A549 (cell line): Measurements from ENCODE around the gene DHX15.

ENCODE experiments used
- MAFK ChIP-seq: fragments of 450-650 bp; IDR thresholded peaks from 2 replicates; pipeline ENCODE4 v1.6.1; 2014; ENCODE audit not compliant: partially characterized antibody
- NFE2L2 ChIP-seq: fragments of 150-350 bp; conservative IDR thresholded peaks from 2 replicates; pipeline ENCODE4 v1.6.1; 2014; ENCODE audit warnings: low read length
- TF ChIP-seq, protein P1 (sequence below): fragments of >200 bp; sonication (Bioruptor Twin); formaldehyde crosslinking; IDR thresholded peaks from 3 replicates; pipeline ENCODE4 v1.5.1; 2016

DNA sequence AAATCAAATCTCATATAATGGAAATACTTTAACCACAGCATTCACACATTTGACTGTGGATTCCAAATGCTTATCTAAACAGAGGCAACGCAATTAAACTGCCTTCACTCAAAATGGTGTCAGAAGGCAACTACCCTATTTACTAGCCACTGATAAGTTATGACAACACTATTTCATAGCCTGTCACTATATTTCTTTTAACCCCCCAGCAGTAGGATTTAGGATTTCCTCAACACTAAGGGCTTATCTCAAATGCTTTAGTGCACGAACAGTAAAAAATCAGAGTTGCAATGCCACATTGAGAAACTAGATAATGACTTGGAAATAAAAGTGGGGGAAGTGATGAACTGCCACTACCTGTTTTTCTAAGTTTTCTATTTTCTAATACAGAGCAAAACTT, 66.7 kb downstream of the DHX15 start:
- TF ChIP-seq MAFK = no peak
- TF ChIP-seq, protein P1, sequence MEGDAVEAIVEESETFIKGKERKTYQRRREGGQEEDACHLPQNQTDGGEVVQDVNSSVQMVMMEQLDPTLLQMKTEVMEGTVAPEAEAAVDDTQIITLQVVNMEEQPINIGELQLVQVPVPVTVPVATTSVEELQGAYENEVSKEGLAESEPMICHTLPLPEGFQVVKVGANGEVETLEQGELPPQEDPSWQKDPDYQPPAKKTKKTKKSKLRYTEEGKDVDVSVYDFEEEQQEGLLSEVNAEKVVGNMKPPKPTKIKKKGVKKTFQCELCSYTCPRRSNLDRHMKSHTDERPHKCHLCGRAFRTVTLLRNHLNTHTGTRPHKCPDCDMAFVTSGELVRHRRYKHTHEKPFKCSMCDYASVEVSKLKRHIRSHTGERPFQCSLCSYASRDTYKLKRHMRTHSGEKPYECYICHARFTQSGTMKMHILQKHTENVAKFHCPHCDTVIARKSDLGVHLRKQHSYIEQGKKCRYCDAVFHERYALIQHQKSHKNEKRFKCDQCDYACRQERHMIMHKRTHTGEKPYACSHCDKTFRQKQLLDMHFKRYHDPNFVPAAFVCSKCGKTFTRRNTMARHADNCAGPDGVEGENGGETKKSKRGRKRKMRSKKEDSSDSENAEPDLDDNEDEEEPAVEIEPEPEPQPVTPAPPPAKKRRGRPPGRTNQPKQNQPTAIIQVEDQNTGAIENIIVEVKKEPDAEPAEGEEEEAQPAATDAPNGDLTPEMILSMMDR = no peak
- TF ChIP-seq NFE2L2 = no peak
